ENCODE results near the gene SHROOM3. TPM values are rescaled to one million over a fixed set of nuclear protein-coding genes. Genes with fewer than 3 reads are reported as not detected.

Gene SHROOM3
- total RNA-seq, 1 experiment from 2014 or later, result 27.6 TPM

DNA sequence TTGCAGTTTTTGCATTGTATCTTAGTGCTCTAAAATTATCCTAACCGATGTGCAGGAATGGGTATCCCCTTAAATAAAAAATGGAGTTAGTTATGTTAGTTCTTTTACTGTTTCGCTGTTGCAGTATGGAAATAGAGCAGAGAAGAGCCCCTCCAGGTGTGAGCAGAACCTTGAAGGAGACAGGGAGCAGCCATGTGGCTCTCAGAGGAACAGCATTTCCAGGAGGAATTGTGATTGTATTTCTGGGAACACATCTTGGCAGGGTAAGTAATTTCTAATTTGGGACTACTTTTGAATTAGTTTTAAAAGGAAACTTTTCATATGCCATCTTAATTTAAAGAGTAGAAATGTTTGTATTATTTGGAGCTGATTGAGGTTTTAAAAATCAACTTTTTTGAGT, 8.8 kb upstream of the SHROOM3 start:
- Histone ChIP-seq H4K5ac (ENCODE audit: insufficient read length, low read depth, low read length) (no peak overlapping the region), H2BK5ac (ENCODE audit: insufficient read length, low read length) (no peak overlapping the region), H3K79me2 (ENCODE audit: insufficient read depth, low read length) (no peaks in the 10 kb centered on the region), H3K79me1 (ENCODE audit: insufficient read depth, low read depth, low read length, poor library complexity, severe bottlenecking) (no peaks in the 10 kb centered on the region), H2AK5ac (ENCODE audit: insufficient read length, low read length) (no peak overlapping the region), H3K18ac (ENCODE audit: insufficient read length, low read depth, low read length) (no peak overlapping the region), H3K23me2 (ENCODE audit: insufficient read length, low read depth, low read length, poor library complexity, severe bottlenecking) (no peaks in the 10 kb centered on the region), H2BK20ac (ENCODE audit: low read depth, low read length, poor library complexity, severe bottlenecking) (no peak overlapping the region), H2BK12ac (ENCODE audit: insufficient read length, low read depth, low read length) (no peak overlapping the region), H4K91ac (ENCODE audit: insufficient read length, low read depth, low read length) (no peak overlapping the region), H3K27me3 (ENCODE audit: insufficient read depth, low read length) (no peaks in the 10 kb centered on the region), H4K20me1 (ENCODE audit: control insufficient read depth, insufficient read depth, insufficient read length) (no peaks in the 10 kb centered on the region), H3K4me2 (ENCODE audit: insufficient read depth, insufficient read length, low read length) (no peak overlapping the region), H3K23ac (ENCODE audit: insufficient read length, low read depth, low read length) (no peak overlapping the region), H2BK120ac (ENCODE audit: low read depth, low read length, poor library complexity, severe bottlenecking) (no peak overlapping the region), H4K8ac (replicated peaks; ENCODE audit: insufficient read length, low read depth, low read length) (no peak overlapping the region), H3K56ac (ENCODE audit: insufficient read length, low read depth, low read length) (no peak overlapping the region), H2BK15ac (ENCODE audit: low read depth, low read length) (no peak overlapping the region), H3T11ph (ENCODE audit: low read length) (no peak overlapping the region), H3K14ac (ENCODE audit: insufficient read depth, low read length) (no peak overlapping the region), H3K4me1 (ENCODE audit: insufficient read depth, low read length) (no peaks in the 10 kb centered on the region), H3K9ac (ENCODE audit: extremely low read depth, insufficient read length, low read length) (no peak overlapping the region), H3K4ac (ENCODE audit: low read depth, low read length) (no peak overlapping the region), H3K27ac (ENCODE audit: insufficient read length, low read depth, low read length) (no peak overlapping the region), H3K9me3 (ENCODE audit: control insufficient read depth, low read depth, low read length) (peaks cover 5% of the 10 kb centered on the region), H2AFZ (ENCODE audit: low read length) (no peak overlapping the region)
- TF ChIP-seq, protein P1, sequence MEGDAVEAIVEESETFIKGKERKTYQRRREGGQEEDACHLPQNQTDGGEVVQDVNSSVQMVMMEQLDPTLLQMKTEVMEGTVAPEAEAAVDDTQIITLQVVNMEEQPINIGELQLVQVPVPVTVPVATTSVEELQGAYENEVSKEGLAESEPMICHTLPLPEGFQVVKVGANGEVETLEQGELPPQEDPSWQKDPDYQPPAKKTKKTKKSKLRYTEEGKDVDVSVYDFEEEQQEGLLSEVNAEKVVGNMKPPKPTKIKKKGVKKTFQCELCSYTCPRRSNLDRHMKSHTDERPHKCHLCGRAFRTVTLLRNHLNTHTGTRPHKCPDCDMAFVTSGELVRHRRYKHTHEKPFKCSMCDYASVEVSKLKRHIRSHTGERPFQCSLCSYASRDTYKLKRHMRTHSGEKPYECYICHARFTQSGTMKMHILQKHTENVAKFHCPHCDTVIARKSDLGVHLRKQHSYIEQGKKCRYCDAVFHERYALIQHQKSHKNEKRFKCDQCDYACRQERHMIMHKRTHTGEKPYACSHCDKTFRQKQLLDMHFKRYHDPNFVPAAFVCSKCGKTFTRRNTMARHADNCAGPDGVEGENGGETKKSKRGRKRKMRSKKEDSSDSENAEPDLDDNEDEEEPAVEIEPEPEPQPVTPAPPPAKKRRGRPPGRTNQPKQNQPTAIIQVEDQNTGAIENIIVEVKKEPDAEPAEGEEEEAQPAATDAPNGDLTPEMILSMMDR (conservative IDR thresholded peaks at IDR 0.05), result peak; percentile 53
- Mint-ChIP-seq H3K4me3 (no peak overlapping the region), H3K27me3 (ENCODE audit: low read depth) (no peaks in the 10 kb centered on the region), H3K36me3 (ENCODE audit: insufficient read depth in 1 of 3, low read depth in 3 of 3) (peaks cover 3 to 10% (median 6%) of the 10 kb centered on the region in 3 experiments; a peak in 6 of 7 replicates), H3K27ac (no peak overlapping the region), H3K4me1 (peaks cover 12 to 14% of the 10 kb centered on the region in 2 experiments), H3K9me3 (peaks cover 14 to 15% of the 10 kb centered on the region in 2 experiments)
- no CpG with 5 or more reads among the region's 2 CpGs for WGBS (ENCODE audit: extremely low coverage, insufficient read length, low lambda C conversion rate)
- no peak for DNase-seq
